Sciatic nerve (tissue), 2 donors: Measurements from ENCODE around the gene RSRC1. TPM values are rescaled to one million over a fixed set of nuclear protein-coding genes. Genes with fewer than 3 reads are reported as not detected.
"Not testable (repeated sequence)": the region's sequence is repeated elsewhere in the genome, so short reads cannot be mapped to it uniquely, and the experiment has no call there.

ENCODE experiments used
- ATAC-seq: fragments of 200-7000 bp; cut with Tn5 transposase; one replicate; pipeline ENCODE4 v1.9.1; 2020; ENCODE audit warnings: mild to moderate bottlenecking, moderate library complexity
- DNase-seq: peaks from one replicate; pipeline ENCODE4 v3.0.0-alpha.2; 2020; ENCODE audit warnings: low spot score
- intact Hi-C: fragments of 100-400 bp; cut with DNase I; formaldehyde crosslinking; loops from one replicate; pipeline ENCODE4 v1.14.2; 2022
- total RNA-seq: library from RNA; stranded (reverse); fragmentation: NEBNext Ultra II Directional; extraction: Animal tissue kit (Norgen Biotek cat#: 25700); gene quantifications from one replicate; pipeline ENCODE4 v1.2.1, GENCODE V29; 2021
- donor health status: DM: no; HTN: no; CAD: no.
- donor health status: DM: no; HTN: no; CAD: no.

Gene RSRC1
- total RNA-seq, 1 donor from 2014 or later = 44.2 TPM

- intact Hi-C loops = no loop called here
- no peak for DNase-seq
- no peak for ATAC-seq
Observed at GRCh38 chr3:158272081-158272480, 162.2 kb downstream of the RSRC1 start.

GRCh38 chr3:158273656-158274055 is 163.8 kb downstream of the RSRC1 start:
- DNase-seq (no peak), ATAC-seq (no peak)
- intact Hi-C loops = no loop called here

- ATAC-seq = no peak
- intact Hi-C loops = no loop called here
- no peak for DNase-seq
Observed at GRCh38 chr3:158278187-158278586, 168.3 kb downstream of the RSRC1 start.

- DNase-seq = no peak
- no peak for ATAC-seq
- intact Hi-C loops = no loop called here
Observed at GRCh38 chr3:158279609-158280008, 169.7 kb downstream of the RSRC1 start.

- intact Hi-C loops = no loop called here
- ATAC-seq = no peak
Observed at GRCh38 chr3:158295771-158296170, 185.9 kb downstream of the RSRC1 start.

GRCh38 chr3:158297940-158298339 is 188.1 kb downstream of the RSRC1 start:
- ATAC-seq (no peak), DNase-seq (no peak)
- intact Hi-C loops = no loop called here

More at GRCh38 chr3:158295771-158296170, 185.9 kb downstream of the RSRC1 start:
- DNase-seq = no peak

GRCh38 chr3:158308236-158308928 is 198.5 kb downstream of the RSRC1 start:
- no peak for ATAC-seq
- DNase-seq = no peak
- intact Hi-C loops = no loop called here

GRCh38 chr3:158312560-158313141 is 202.8 kb downstream of the RSRC1 start:
- ATAC-seq (no peak), DNase-seq (no peak)
- intact Hi-C loops = no loop called here

GRCh38 chr3:158313338-158313927 is 203.5 kb downstream of the RSRC1 start:
- DNase-seq = no peak
- intact Hi-C loops = no loop called here
- no peak for ATAC-seq

- intact Hi-C loops = no loop called here
- ATAC-seq = no peak
- DNase-seq = no peak
Observed at GRCh38 chr3:158314426-158315357, 204.8 kb downstream of the RSRC1 start.

- intact Hi-C loops, DNase-seq, ATAC-seq: not testable (repeated sequence)
Observed at GRCh38 chr3:158329696-158330441, 220.0 kb downstream of the RSRC1 start.

GRCh38 chr3:158330870-158331269 is 221.0 kb downstream of the RSRC1 start:
- ATAC-seq = no peak
- DNase-seq = no peak
- intact Hi-C loops = no loop called here

- DNase-seq (no peak), ATAC-seq (no peak)
- intact Hi-C loops = no loop called here
Observed at GRCh38 chr3:158333736-158334135, 223.8 kb downstream of the RSRC1 start.

- ATAC-seq = no peak
- no peak for DNase-seq
- intact Hi-C loops = no loop called here
Observed at GRCh38 chr3:158337110-158337509, 227.2 kb downstream of the RSRC1 start.

GRCh38 chr3:158339638-158340037 is 229.7 kb downstream of the RSRC1 start:
- intact Hi-C loops = no loop called here
- no peak for ATAC-seq
- no peak for DNase-seq

- intact Hi-C loops, ATAC-seq, DNase-seq: not testable (repeated sequence)
Observed at GRCh38 chr3:158340951-158341350, 231.1 kb downstream of the RSRC1 start.

GRCh38 chr3:158347966-158348365 is 238.1 kb downstream of the RSRC1 start:
- DNase-seq (no peak), ATAC-seq (no peak)
- intact Hi-C loops = no loop called here

- DNase-seq = no peak
- ATAC-seq = no peak
- intact Hi-C loops = no loop called here
Observed at GRCh38 chr3:158350971-158351370, 241.1 kb downstream of the RSRC1 start.

- no peak for DNase-seq
- no peak for ATAC-seq
- intact Hi-C loops = no loop called here
Observed at GRCh38 chr3:158352551-158352950, 242.7 kb downstream of the RSRC1 start.
